BE2C (cell line): Measurements from ENCODE around the gene NDUFAF2. TPM values are rescaled to one million over a fixed set of nuclear protein-coding genes. Genes with fewer than 3 reads are reported as not detected.

Experiments
- DNase-seq: peaks from one replicate; pipeline ENCODE4 v3.0.0-alpha.2; 2020
- H3K27me3 ChIP-seq: fragments of 250-450 bp; sonication (Bioruptor Pico); 2 replicates; pipeline ENCODE4 v1.5.1; 2020; ENCODE audit warnings: mild to moderate bottlenecking
- H3K36me3 ChIP-seq: fragments of 250-450 bp; sonication (Bioruptor Pico); 2 replicates; pipeline ENCODE4 v1.5.1; 2020; ENCODE audit warnings: mild to moderate bottlenecking
- H3K4me1 ChIP-seq: fragments of 250-450 bp; sonication (Bioruptor Pico); 2 replicates; pipeline ENCODE4 v1.5.1; 2020
- H3K4me3 ChIP-seq: 2 replicates; pipeline ENCODE4 v1.5.1; 2011; ENCODE audit warnings: low read depth, low read length
- H3K9me3 ChIP-seq: fragments of 250-450 bp; sonication (Bioruptor Pico); 2 replicates; pipeline ENCODE4 v1.5.1; 2020
- polyA plus RNA-seq: library from polyadenylated mRNA; unstranded; fragments of >200 nt; gene quantifications from one replicate; pipeline ENCODE4 v1.2.1, GENCODE V29; 2012; ENCODE audit warnings: low read depth, missing spikeins; ENCODE audit not compliant: insufficient read length, insufficient read depth
- TF ChIP-seq, protein P1 (sequence below): IDR thresholded peaks from 2 replicates; pipeline ENCODE4 v1.5.1; 2012; ENCODE audit warnings: mild to moderate bottlenecking, low read depth, low read length

NDUFAF2 gene, protein sequence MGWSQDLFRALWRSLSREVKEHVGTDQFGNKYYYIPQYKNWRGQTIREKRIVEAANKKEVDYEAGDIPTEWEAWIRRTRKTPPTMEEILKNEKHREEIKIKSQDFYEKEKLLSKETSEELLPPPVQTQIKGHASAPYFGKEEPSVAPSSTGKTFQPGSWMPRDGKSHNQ
- 47.5 TPM for polyA plus RNA-seq

DNA sequence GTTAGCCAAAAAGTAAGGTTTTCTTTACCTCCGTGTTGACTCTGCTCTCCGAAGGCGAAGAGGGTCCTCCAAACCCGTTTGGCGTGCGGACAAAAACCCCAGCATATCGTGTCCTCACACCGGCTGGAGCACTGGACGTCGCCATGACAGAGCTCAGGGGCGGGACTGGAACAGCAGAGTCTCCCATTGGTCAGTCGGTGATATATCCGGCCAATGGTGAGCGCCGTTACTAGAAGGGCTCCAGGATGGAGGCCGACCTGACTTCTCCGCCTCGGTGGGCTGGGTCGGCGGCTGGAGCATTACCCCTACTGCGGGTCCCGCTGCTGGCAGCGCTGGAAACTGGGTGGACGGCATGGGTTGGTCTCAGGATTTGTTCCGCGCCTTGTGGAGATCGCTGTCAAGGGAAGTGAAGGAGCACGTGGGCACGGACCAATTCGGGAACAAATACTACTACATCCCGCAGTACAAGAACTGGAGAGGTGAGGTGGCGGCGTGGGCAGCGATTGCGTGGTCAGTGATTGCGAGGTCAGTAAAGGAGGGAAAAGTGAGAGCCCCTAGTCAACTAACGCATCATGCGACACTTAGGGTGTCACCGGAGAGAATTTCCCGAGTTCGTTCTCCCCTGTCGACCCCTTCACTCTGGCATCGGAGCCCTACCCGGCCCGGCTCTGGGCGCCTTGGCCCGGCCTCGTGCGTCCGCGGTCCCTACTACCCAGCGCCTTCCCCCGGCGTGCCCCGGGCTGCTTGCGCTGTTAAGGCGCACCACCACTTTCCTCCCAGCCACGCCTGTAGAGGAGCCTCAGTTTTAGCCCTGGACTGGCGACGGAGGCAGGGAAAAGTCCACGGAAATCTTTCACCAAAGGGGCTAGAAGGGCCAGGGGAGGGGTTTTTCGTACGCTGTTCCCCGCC lies at the start of gene NDUFAF2, which contains the start of gene ERCC8:
TSS of gene NDUFAF2 (plus strand) at position 302 of the 909 bp plus-strand sequence. CDS start at position 353, 51 bp downstream.
TSS of gene ERCC8 (minus strand) at position 167 of the 909 bp plus-strand sequence. CDS start at position 105, 62 bp downstream.
- peak; percentile 94 for DNase-seq
- TF ChIP-seq, protein P1, sequence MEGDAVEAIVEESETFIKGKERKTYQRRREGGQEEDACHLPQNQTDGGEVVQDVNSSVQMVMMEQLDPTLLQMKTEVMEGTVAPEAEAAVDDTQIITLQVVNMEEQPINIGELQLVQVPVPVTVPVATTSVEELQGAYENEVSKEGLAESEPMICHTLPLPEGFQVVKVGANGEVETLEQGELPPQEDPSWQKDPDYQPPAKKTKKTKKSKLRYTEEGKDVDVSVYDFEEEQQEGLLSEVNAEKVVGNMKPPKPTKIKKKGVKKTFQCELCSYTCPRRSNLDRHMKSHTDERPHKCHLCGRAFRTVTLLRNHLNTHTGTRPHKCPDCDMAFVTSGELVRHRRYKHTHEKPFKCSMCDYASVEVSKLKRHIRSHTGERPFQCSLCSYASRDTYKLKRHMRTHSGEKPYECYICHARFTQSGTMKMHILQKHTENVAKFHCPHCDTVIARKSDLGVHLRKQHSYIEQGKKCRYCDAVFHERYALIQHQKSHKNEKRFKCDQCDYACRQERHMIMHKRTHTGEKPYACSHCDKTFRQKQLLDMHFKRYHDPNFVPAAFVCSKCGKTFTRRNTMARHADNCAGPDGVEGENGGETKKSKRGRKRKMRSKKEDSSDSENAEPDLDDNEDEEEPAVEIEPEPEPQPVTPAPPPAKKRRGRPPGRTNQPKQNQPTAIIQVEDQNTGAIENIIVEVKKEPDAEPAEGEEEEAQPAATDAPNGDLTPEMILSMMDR, result no peak
- Histone ChIP-seq H3K9me3 (no peaks in the 10 kb centered on the region), H3K4me3 (peak within 1 kb of the TSS; percentile 92), H3K4me1 (no peaks in the 10 kb centered on the region), H3K36me3 (peaks cover 7% of the 10 kb centered on the region; the same call in 1 of the 2 replicates), H3K27me3 (no peaks in the 10 kb centered on the region)

DNA sequence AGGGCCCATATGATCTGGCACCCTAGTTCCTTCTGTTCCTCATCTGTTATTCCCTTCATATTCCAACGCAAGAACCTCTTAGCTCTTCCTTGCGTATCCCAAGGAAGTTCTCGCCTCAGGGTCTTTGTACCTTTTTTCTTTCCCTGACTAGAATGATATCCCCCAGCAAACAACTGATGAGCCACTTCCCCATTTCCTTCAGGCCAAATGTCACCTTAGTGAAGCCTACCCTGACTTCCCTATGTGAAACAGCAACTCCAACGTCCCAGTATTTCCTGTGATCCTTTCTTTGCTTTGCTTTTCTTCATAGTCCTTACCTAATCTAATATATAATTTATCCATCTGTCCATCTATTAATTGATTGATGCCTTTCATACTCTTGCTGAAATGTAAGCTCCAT lies 48.0 kb upstream of the NDUFAF2 start:
- no peaks in the 10 kb centered on the region; the same call in 1 of the 2 replicates for H3K4me1 ChIP-seq
- no peak overlapping the region for H3K4me3 ChIP-seq
- TF ChIP-seq, protein P1, result no peak
- no peaks in the 10 kb centered on the region for H3K27me3 ChIP-seq
- DNase-seq, result no peak
- H3K36me3 ChIP-seq, result peaks cover 29% of the 10 kb centered on the region
- no peaks in the 10 kb centered on the region for H3K9me3 ChIP-seq

DNA sequence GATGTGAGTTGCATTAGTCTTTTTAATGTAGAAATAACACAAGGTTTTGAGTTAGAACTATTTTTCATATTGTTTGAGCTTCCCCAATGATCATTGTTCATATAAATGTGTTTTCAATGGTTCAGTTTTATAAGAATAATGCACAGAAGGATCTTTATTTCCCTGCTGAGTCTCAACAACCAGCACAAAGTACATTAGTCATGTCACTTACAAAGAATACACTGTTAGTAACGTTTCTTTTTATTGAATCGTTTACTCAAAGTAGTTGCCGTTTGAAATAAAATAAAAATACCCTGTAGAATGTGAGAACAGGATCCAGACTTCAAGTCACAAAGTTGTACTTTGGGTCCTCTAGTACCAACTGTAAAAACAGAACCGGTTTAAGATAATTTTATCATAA lies 41.6 kb upstream of the NDUFAF2 start:
- no peak for DNase-seq
- TF ChIP-seq, protein P1, result no peak
- H3K27me3 ChIP-seq, result no peaks in the 10 kb centered on the region

DNA sequence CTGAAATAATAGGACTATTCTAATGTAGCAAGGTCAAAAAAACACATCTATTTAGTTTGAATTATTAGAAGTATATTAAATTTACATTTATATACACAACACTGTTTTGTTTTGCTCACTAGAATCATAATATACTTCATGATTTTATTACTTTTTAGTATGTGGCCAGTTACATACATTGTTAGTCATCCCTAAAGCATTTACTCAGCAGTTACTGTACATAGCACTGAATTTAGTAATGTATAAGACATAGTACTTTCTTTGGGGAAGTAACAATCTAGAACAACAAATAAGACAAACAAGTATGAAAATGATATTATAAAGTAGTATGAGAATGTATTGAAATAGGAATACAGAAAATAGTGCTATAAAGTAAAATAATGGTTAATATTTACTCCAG lies 28.4 kb upstream of the NDUFAF2 start:
- peaks cover 36% of the 10 kb centered on the region for H3K36me3 ChIP-seq
- TF ChIP-seq, protein P1, result no peak
- H3K9me3 ChIP-seq, result no peaks in the 10 kb centered on the region

More for the DNA sequence above, 41.6 kb upstream of the NDUFAF2 start:
- no peaks in the 10 kb centered on the region for H3K4me1 ChIP-seq
- no peak overlapping the region for H3K4me3 ChIP-seq
- H3K36me3 ChIP-seq, result peaks cover 4% of the 10 kb centered on the region
- no peaks in the 10 kb centered on the region for H3K9me3 ChIP-seq

DNA sequence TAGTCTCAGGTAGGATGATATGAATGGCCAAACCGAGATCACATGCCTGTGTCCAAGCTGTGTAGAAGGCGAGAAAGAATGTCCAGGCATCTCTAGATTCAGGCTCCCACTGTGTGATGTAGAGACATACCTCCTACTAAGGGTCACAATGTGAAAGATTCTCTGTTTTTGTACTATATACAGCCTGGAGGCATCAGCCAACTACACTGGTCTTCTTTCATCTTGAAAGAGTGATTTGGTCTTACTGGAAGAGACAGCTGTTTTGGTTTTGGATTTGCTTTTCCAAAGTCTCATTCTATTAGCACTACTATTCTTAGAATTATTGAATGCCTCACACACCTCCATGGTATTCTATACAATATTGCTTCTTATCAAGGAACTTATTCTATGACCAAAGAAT lies 26.5 kb upstream of the NDUFAF2 start:
- Histone ChIP-seq H3K27me3 (no peaks in the 10 kb centered on the region), H3K36me3 (peaks cover 40% of the 10 kb centered on the region), H3K9me3 (no peaks in the 10 kb centered on the region), H3K4me3 (no peak overlapping the region), H3K4me1 (no peaks in the 10 kb centered on the region)
- TF ChIP-seq, protein P1, result no peak
- no peak for DNase-seq

More for the DNA sequence above, 28.4 kb upstream of the NDUFAF2 start:
- H3K4me1 ChIP-seq, result no peaks in the 10 kb centered on the region
- no peak for DNase-seq
- no peaks in the 10 kb centered on the region for H3K27me3 ChIP-seq
- H3K4me3 ChIP-seq, result no peak overlapping the region
